ENCODE results near the gene DTX3L. TPM values are rescaled to one million over a fixed set of nuclear protein-coding genes. Genes with fewer than 3 reads are reported as not detected.

Gene DTX3L
- total RNA-seq, 1 donor from 2014 or later, result 10.2 TPM

Other genes starting within 250 kb of the DTX3L start
- gene CSTA, start 239.1 kb upstream of the DTX3L start, total RNA-seq, result 0.73 TPM
- gene MIX23, start 181.1 kb upstream of the DTX3L start, total RNA-seq, result 25.0 TPM
- 144 TPM for gene FAM162A, start 180.2 kb upstream of the DTX3L start, total RNA-seq
- gene WDR5B, start 148.3 kb upstream of the DTX3L start, total RNA-seq, result 2.4 TPM
- gene KPNA1, start 49.4 kb upstream of the DTX3L start, total RNA-seq, result 73.0 TPM
- 10.0 TPM for gene PARP9, start within 50 bp of the DTX3L start, total RNA-seq
- gene PARP15, start 13.3 kb downstream of the DTX3L start, total RNA-seq, result 0.40 TPM
- 10.6 TPM for gene PARP14, start 116.5 kb downstream of the DTX3L start, total RNA-seq
- 5.5 TPM for gene HSPBAP1, start 229.5 kb downstream of the DTX3L start, total RNA-seq
- 15.0 TPM for gene SLC49A4, start 230.7 kb downstream of the DTX3L start, total RNA-seq